ENCODE measurements around the gene DGCR8.

DNA sequence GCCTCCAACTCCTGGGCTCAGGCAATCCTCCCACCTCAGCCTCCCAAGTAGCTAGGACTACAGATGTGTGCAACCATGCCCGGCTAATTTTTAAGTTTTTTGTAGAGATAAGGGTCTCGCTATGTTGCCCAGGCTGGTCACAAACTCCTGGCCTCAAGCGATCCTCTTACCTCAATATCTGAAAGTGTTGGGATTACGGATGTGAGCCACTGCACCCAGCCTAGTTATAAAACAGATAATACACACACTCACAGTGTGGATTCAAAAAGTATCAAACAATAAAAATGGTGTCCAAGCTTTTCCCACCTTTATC, 71.2 kb downstream of the DGCR8 start:
- TF ChIP-seq CTCF (IDR thresholded peaks at IDR 0.05) (no peak), POLR2A (IDR thresholded peaks at IDR 0.05) (no peak)

Measured in uterus (tissue), 2 donors.